ENCODE measurements around the gene RTCA.
"Not testable (repeated sequence)": the region's sequence is repeated elsewhere in the genome, so short reads cannot be mapped to it uniquely, and the experiment has no call there.

- not testable (repeated sequence) for TF ChIP-seq CTCF (IDR thresholded peaks at IDR 0.05; ENCODE audit: insufficient read depth, low read depth, low read length); EZH2 (IDR thresholded peaks at IDR 0.05; ENCODE audit: insufficient read depth, low read length)
Observed at GRCh38 chr1:100233566-100233965, 32.5 kb upstream of the RTCA start.

Data from astrocyte (in vitro differentiated cells and primary cell).